Hepatic stellate cell (primary cell): ENCODE data around the gene MARCKS.
A peak's percentile ranks its signal among the peaks of the same experiment; 100 is the strongest.
"Not testable (repeated sequence)": the region's sequence is repeated elsewhere in the genome, so short reads cannot be mapped to it uniquely, and the experiment has no call there.

Source experiments
- DNase-seq: peaks from one replicate; pipeline ENCODE4 v3.0.0; 2011; ENCODE audit warnings: low spot score

MARCKS gene

DNA sequence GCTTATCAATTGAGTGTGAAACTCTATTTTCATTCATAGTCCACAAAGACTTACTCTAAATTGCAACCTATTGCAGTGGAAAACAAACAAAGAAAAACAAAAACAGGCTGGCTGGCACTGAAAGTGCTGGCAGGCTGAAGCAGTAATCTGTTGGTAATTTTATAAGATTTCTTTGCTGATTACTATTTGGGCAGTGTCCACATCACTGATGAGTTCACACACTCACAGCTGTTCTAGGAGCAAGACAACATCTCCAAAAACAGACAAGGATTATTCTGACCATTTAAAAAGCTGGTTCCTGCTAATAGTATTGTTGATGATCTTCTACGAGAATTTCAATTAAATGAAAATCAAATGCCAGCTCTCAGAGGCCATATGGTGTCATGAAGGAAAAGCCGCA is 26.9 kb downstream of the MARCKS start:
- no peak for DNase-seq

DNA sequence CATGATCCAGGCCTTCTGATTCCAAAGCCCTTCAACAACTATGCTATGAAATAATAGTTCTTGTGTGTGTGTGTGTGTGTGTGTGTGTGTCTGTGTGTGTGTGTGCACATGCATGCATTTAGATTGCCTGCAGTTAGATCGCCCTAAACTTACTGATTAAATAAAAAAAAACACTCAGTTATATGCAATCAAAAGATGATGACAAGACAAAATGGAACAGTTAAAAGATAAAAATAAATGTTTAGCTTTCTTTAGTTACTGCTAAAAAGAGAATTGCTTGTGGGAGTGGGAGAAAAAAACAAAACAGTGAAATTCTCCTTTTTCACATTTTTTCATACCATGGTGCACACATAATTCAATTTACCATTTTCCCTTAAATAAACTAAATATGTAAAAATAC is 29.4 kb downstream of the MARCKS start:
- DNase-seq = no peak

DNA sequence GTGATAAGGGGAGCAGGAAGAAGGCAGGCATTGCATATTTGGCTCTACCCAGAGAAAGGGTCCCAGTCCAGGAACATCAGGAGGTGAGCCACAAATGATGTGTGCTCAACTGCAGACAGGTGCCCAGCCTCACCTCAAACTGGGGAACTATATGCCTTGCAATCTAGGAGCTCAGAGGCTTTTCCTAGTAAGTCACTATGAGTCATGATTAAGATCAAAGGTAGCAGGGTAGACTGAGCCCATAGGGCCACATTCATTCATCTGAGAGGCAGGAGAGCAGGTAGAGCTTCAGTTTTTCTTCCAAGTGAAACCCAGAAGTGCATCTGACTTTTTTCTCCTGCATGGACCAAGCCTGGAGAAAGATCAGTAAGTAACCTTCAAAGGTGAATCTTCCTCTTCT is 31.3 kb downstream of the MARCKS start:
- no peak for DNase-seq

DNA sequence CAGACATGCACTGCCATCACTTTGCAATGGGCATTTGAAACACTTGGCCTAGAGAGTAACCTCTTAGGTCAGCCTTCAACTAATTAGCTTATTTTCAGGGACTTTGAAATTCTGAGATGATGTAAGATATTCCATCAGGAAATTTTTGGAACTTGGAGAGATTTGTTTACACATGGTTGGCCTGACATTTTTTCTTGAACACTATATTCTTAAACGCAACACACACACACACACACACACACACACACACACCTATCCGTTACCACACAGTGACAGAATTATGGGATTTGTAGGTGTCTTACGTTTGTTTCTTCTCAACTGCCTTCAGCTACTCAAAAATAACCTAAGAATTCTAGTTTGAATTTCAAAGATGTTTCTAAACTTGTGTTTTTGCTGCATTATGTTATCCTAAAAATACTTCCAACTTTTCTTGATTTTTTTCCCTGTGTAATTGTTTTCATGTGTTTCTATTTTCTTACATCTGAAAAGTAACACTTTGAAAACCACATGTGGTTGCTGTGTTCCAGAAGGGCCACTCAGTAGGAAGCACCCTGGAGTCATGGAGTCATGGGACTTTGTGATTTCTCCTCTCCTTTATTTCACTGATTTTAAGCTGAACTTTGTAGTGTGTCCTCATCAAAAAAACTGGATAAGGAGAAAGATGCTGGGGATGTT is 31.9 kb downstream of the MARCKS start:
- DNase-seq = no peak

DNA sequence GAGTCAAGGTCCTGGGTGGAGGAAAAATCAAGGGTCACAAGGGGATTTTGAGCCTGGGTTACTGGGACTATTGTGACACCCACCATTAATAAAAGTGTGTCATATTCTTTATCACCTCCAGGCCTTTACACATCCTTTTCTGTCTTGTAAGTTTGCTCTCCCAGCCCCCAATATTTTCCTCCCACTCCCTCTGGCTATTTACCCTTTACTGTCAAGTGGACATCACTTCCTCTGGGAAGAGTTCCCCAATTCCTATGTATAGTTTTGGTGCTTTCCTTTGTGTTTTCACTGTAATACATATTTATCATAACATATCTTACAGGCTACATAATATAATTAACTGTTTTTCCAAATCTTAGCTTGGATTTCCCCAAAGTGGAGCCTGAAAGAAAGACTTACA is 36.3 kb downstream of the MARCKS start:
- no peak for DNase-seq

DNA sequence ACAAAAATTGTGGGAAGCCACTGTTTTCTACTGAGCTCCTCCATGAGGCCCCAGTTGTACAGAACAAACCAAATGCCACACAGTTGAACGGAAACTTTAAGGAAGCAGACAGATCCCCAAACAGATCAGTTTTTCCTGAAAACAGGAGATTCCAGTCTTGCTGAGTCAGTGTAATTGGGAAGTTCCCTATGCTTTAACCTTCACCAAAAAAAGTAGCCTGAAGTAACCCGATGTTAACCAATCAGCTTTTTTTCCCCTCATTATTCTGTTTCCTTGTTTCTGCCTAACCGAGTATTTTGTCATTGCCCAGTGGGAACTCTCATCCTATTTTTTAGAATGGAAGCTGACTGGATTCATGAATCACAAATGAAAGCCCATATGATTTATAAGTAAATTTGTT is 36.7 kb downstream of the MARCKS start:
- no peak for DNase-seq

DNA sequence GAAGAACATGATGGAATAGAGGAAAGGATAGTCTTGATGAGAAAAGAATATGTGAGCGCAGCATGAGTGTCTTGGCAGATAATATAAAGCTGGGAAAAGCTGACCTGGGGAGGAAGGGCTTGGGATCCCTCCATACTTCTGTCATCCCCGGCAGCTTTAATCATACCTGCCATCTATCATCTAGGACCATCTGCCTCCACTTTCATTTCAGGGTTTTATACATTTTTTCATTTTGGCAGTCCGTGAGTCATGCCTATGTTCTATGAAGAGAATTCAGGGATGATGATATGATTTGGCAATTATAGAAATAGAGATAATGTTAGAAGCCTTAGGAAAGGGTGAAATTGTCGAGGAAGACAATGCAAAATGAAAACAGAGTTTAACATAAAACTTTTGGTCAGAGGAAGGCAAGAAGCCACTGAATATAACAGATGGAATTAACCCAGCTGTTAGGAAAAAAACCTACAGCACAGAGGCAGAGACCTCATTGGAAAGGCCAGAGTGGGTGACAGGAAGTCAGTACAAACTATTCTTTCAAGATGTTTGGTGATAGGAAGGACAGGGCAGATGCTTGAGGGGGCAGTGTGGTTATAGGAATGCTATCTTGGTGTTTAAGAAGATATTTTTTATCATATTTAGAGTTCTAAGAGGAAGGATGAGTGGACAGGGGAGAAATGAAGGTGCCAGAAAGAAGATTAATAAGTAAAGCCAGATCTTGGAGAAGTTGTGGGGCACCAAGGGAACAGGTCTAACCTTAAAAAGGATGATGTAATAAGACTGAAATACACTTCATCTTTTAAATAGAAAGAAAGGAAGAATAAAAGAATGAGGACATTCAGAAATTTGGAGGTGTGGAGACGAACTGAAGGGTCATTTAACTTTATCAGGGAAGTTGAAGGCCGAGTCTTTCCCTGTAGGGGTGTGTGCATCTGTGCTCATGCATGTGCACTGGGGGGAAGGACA is 37.8 kb downstream of the MARCKS start:
- DNase-seq = no peak

DNA sequence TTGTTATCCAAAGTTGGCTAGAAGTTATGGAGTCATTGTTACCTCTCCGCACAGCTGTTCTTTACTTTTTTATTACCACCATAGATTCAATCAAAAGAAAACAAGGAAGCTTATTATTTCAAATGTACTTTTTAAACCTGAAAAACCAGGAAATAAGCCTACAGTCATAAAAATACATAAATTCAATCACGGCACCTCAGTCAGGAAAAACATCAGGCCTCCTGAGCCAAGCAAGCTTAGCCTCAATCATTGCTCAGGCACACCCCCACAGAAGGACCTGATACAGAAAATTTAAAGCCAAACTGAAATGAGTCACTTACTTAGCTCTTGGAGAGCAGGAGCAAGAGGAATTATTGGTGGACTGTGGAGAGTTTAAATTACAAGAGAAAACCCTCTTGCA is 44.3 kb downstream of the MARCKS start:
- no peak for DNase-seq

DNA sequence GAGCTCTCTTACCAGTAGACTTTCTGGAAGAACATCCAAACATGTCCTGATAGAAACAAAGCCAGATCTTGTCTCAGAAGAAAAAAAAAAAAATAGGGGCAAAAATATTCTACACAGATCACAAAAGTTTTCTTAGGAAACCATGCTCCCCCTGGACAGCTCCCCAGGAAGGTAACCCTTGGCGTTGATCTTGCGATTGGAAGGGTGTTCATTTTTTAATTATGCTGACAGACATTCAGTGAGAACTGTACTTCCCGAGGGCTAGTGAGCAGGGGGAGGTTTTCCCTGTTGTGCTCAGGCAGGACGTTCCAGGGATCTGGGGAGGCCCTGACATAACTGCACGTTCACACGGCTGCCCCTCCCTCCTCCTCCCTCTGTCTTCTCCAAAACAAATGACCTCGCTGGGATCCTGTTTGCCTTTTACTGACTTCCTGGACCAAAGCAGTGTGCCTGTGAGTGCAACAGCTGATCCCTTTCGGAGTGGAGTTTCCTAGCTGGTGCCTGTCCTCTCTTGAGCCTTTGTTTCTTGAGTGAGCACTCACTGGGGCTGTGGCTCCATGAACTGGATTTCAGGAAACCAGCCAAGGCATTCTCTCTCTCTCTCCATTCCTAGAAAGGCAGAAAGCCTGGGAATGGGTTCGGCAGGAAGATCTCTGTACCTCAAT is 46.7 kb downstream of the MARCKS start:
- peak; percentile 47 for DNase-seq

DNA sequence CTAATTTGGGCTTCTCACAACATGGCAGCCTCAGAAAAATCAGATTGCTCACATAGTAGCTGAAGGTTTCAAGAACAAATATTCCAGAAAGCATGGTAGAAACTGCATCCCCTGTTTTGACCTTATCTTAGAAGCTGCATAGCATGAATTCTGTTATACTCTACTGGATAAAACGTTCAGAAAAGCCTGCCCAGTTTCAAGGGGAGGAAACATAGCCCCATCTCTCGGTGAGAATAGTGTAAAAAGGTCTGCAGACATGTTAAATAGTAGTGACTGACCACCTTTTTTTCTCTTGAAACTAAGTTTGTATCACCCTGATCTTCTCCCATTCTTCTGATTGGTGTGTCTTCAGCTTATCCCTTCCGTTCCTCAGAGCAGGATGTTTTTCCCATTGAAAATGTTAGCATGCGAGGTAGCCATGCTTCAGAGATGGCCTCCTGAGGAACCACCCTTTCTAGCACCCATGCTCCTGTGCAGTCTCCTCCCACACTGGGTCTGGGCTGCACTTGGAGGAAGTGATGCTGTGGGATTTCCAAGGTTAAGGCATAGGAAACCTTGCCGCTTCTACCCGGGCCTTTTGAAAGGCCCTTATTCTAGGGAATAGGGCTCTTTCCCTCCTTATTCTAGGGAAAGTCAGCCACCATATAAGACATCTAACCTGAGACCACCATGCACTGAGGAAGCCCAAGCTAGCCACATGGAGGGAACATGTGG is 50.1 kb downstream of the MARCKS start:
- no peak for DNase-seq

DNA sequence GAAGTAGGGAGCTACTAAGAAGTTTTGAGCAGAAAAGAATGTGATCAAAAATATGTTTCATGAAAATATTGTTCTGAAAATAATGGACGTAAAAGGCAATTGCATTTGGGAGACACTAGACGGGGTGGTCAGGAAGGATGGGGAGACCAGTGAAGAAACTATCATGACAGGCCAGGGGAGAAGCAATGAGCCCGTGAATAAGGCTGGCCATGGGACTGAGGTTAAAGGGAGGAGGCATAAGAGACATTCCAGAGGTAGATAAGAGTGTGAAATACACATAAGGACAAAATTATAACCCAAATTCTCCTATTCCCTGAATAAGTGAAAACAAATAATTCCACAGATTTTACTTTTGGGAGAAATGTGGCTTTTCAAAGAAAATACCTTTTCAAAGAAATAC is 51.7 kb downstream of the MARCKS start:
- peak; percentile 18 for DNase-seq

DNA sequence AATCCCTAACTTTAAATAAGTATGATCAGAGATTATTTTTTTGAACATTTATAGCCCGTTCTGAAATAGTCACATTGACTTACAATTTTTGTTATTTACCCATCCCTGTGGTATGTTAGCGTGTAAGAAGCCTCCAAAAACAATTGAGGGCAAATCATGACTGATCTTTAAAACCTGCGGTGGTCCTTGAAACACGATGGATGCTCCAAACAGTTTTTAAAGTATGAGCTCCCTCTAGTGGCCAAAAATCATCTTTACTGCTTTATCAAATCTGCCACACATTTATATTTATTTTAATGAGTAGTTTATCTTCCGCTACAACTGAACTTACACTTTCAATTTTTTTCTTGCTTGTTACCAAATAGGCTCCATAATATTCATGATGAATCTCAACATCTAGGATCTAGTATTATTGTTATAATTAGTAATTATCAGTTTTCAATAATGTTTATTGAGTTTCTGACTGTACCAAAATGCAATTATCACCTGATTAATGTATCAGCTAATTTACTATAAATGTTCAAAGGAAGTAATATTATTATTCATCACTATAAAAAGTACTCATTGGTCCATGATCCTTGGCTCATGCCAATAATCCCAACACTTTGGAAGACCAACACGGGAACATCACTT is 52.2 kb downstream of the MARCKS start:
- peak; percentile 54 for DNase-seq

DNA sequence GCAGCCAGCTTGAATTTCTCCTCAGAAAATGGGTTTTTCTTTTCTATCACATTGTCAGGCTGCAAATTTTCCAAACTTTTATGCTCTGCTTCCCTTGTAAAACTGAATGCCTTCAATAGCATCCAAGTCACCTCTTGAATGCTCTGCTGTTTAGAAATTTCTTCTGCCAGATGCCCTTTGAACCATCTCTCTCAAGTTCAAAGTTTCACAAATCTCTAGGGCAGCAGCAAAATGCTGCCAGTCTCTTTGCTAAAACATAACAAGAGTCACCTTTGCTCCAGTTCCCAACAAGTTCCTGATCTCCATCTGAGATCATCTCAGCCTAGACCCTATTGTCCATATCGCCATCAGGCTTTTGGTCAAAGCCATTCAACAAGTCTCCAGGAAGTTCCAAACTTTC is 53.1 kb downstream of the MARCKS start:
- DNase-seq = not testable (repeated sequence)
